ENCODE results near the gene ARFGEF3.
A peak's percentile ranks its signal among the peaks of the same experiment; 100 is the strongest.

- TF ChIP-seq, protein P1, sequence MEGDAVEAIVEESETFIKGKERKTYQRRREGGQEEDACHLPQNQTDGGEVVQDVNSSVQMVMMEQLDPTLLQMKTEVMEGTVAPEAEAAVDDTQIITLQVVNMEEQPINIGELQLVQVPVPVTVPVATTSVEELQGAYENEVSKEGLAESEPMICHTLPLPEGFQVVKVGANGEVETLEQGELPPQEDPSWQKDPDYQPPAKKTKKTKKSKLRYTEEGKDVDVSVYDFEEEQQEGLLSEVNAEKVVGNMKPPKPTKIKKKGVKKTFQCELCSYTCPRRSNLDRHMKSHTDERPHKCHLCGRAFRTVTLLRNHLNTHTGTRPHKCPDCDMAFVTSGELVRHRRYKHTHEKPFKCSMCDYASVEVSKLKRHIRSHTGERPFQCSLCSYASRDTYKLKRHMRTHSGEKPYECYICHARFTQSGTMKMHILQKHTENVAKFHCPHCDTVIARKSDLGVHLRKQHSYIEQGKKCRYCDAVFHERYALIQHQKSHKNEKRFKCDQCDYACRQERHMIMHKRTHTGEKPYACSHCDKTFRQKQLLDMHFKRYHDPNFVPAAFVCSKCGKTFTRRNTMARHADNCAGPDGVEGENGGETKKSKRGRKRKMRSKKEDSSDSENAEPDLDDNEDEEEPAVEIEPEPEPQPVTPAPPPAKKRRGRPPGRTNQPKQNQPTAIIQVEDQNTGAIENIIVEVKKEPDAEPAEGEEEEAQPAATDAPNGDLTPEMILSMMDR (conservative IDR thresholded peaks at IDR 0.05 in 1 of 2, IDR thresholded peaks at IDR 0.05 in 1 of 2; ENCODE audit: extremely low read depth in 1 of 2, insufficient read depth in 1 of 2, low read depth in 1 of 2, low read length in 2 of 2) = peak; percentile 54 to 65
- TF ChIP-seq EZH2 (IDR thresholded peaks at IDR 0.05; ENCODE audit: borderline replicate concordance, low read length) = no peak
Observed at GRCh38 chr6:138115877-138116660, 45.7 kb upstream of the ARFGEF3 start.
